Upper lobe of right lung (tissue), 1 donor: ENCODE data around the gene PPP6C. TPM values are rescaled to one million over a fixed set of nuclear protein-coding genes. Genes with fewer than 3 reads are reported as not detected.
A peak's percentile ranks its signal among the peaks of the same experiment; 100 is the strongest.
"Not testable (repeated sequence)": the region's sequence is repeated elsewhere in the genome, so short reads cannot be mapped to it uniquely, and the experiment has no call there.

Source experiments
- ATAC-seq: fragments of 200-7000 bp; cut with Tn5 transposase; one replicate; pipeline ENCODE4 v1.9.1; 2020; ENCODE audit warnings: mild to moderate bottlenecking, moderate library complexity
- DNase-seq: peaks from one replicate; pipeline ENCODE4 v3.0.0-alpha.2; 2020
- H3K27ac ChIP-seq: fragments of 200-600 bp; one replicate; pipeline ENCODE4 v1.8.0; 2022
- H3K27me3 ChIP-seq: fragments of 200-600 bp; one replicate; pipeline ENCODE4 v1.8.0; 2022; ENCODE audit warnings: mild to moderate bottlenecking
- H3K36me3 ChIP-seq: fragments of 200-600 bp; one replicate; pipeline ENCODE4 v1.8.0; 2022
- H3K4me1 ChIP-seq: fragments of 200-600 bp; one replicate; pipeline ENCODE4 v1.8.0; 2022
- H3K4me3 ChIP-seq: fragments of 200-600 bp; one replicate; pipeline ENCODE4 v1.8.0; 2022; ENCODE audit warnings: mild to moderate bottlenecking
- H3K9me3 ChIP-seq: fragments of 200-600 bp; one replicate; pipeline ENCODE4 v1.8.0; 2022
- intact Hi-C: fragments of 100-400 bp; cut with DNase I; formaldehyde crosslinking; loops from one replicate; pipeline ENCODE4 v1.11.0; 2022
- long read RNA-seq: library from polyadenylated mRNA; unstranded; transcript quantifications from one replicate; pipeline ENCODE4 v2.0.0, GENCODE V29; 2021
- total RNA-seq: library from RNA; stranded (reverse); fragmentation: NEBNext Ultra II Directional; extraction: Animal tissue kit (Norgen Biotek cat#: 25700); gene quantifications from one replicate; pipeline ENCODE4 v1.2.1, GENCODE V29; 2021
- TF ChIP-seq, protein P1 (sequence below): fragments of 200-600 bp; IDR thresholded peaks from one replicate; pipeline ENCODE4 v1.8.0; 2022; ENCODE audit warnings: antibody characterized with exemption
- donor health status: DM: no; HTN: yes; CAD: no; lungs with severe emphysema.

The PPP6C gene
- total RNA-seq = 42.2 TPM
- long read RNA-seq, full-length matches to known transcripts = 65 of 72 reads
- long read RNA-seq, partial matches to known transcripts = 2 of 72 reads
- long read RNA-seq, other reads (novel, unspliced or antisense) = 5 of 72 reads

DNA sequence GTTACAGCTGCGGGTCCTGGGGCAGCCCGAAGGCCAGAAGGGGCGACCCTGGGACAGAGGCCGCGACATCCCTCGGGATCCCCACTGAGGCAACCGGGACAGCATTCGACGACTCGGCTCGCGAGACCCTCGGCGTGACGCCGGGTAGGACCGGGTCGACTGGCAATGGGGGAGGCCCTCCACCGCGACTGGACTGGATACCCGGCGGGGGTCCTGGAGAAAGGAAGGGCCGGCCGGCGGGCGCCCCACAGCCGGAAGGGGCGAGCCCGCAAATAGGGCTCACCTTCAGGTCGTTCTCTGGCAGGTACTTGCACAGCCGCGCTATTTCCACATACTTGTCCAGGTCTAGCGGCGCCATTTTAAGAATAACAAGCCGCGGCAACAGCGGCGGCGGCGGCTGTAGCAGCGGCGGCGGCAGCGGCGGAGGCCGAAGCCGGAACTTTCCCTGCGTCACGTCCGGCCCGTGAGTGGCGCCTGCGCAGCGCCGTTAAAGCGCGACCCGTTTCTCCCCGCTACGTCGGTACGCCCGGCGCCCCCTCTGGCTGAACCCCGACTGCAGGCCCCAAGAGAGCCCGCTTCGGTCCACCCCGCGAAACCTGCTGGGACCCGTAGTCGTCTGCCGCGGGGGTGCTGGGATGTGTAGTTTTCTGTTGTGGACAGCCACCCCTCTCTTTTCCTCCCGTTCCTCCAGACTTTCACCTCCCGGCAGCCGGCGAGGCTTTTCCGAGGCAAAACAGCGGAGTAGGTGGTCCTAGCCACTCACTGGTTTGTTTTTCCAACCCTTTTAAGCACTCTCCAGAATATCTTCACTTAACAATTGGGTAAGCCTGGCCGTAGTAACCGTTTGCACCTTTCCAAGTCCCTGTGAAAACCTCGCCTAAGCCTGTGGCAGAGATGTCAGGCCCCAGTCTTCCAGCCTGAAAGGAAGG lies at the start of gene PPP6C:
TSS of gene PPP6C (minus strand) at position 443 of the 929 bp plus-strand sequence. CDS start at position 358, 85 bp downstream.
- H3K4me3 ChIP-seq = peak within 1 kb of the TSS; percentile 95
- peaks cover 35% of the 10 kb centered on the region for H3K4me1 ChIP-seq
- peak within 1 kb of the TSS; percentile 96 for H3K27ac ChIP-seq
- ATAC-seq (peak; percentile 100), DNase-seq (peak; percentile 99)
- H3K9me3 ChIP-seq = no peaks in the 10 kb centered on the region
- H3K27me3 ChIP-seq = no peaks in the 10 kb centered on the region
- no peaks in the 10 kb centered on the region for H3K36me3 ChIP-seq
- TF ChIP-seq, protein P1, sequence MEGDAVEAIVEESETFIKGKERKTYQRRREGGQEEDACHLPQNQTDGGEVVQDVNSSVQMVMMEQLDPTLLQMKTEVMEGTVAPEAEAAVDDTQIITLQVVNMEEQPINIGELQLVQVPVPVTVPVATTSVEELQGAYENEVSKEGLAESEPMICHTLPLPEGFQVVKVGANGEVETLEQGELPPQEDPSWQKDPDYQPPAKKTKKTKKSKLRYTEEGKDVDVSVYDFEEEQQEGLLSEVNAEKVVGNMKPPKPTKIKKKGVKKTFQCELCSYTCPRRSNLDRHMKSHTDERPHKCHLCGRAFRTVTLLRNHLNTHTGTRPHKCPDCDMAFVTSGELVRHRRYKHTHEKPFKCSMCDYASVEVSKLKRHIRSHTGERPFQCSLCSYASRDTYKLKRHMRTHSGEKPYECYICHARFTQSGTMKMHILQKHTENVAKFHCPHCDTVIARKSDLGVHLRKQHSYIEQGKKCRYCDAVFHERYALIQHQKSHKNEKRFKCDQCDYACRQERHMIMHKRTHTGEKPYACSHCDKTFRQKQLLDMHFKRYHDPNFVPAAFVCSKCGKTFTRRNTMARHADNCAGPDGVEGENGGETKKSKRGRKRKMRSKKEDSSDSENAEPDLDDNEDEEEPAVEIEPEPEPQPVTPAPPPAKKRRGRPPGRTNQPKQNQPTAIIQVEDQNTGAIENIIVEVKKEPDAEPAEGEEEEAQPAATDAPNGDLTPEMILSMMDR = peak; percentile 74
- intact Hi-C loops = no loop called here

- ATAC-seq (no peak), DNase-seq (no peak)
- peak overlapping the region; percentile 83 for H3K4me3 ChIP-seq
- no peak overlapping the region for H3K27ac ChIP-seq
- H3K4me1 ChIP-seq = peaks cover 52% of the 10 kb centered on the region
- no peaks in the 10 kb centered on the region for H3K27me3 ChIP-seq
- no peaks in the 10 kb centered on the region for H3K9me3 ChIP-seq
- H3K36me3 ChIP-seq = peaks cover 64% of the 10 kb centered on the region
- intact Hi-C loops = no loop called here
- TF ChIP-seq, protein P1 = no peak
Measured at GRCh38 chr9:125238915-125239446, 49.4 kb upstream of the PPP6C start.

DNA sequence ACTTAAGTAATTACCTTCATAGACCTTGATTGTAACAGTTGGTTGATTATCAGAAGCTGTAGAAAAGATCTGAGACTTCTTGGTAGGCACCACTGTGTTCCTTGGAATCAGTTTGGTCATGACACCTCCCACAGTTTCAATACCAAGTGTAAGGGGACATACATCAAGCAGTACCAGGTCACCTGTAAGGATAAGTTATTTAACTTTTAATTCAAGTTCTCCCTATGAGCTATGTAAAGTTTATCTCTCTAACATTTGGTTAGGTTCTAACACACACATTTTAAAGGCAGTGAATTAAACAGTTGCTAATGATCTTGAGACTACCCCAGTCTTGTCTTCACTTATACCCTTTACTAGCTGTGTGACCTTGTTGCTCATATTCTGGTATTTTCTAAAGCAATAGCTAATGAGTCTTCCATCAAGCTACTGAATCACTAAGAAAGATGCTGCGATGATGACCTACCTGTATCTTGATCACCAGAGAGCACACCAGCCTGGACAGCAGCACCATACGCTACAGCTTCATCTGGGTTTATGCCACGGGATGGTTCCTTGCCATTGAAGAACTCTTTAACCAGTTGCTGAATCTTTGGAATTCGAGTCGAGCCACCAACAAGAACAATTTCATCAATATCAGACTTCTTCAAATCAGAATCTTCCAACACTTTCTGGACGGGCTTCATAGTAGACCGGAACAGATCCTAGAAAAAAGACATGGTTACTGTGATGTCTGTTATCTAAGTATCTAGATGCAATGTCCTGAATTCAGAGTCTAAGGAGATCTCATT lies 48.7 kb upstream of the PPP6C start:
- no peak for ATAC-seq
- Histone ChIP-seq H3K4me1 (peaks cover 52% of the 10 kb centered on the region), H3K27ac (no peak overlapping the region), H3K27me3 (no peaks in the 10 kb centered on the region), H3K36me3 (peaks cover 64% of the 10 kb centered on the region), H3K9me3 (no peaks in the 10 kb centered on the region), H3K4me3 (peak overlapping the region; percentile 83)
- intact Hi-C loops = no loop called here
- TF ChIP-seq, protein P1 = no peak
- no peak for DNase-seq

- intact Hi-C loops, DNase-seq, H3K9me3 ChIP-seq, H3K27ac ChIP-seq, ATAC-seq, H3K27me3 ChIP-seq: not testable (repeated sequence)
- H3K4me1 ChIP-seq = peaks cover 52% of the 10 kb centered on the region
- H3K4me3 ChIP-seq = peak overlapping the region; percentile 83
- peaks cover 73% of the 10 kb centered on the region for H3K36me3 ChIP-seq
Measured at GRCh38 chr9:125236520-125237159, 47.0 kb upstream of the PPP6C start.

GRCh38 chr9:125235804-125236519 lies 46.4 kb upstream of the PPP6C start:
- H3K36me3 ChIP-seq = peaks cover 78% of the 10 kb centered on the region
- no peaks in the 10 kb centered on the region for H3K27me3 ChIP-seq
- no peak for DNase-seq
- peak overlapping the region; percentile 83 for H3K4me3 ChIP-seq
- ATAC-seq = no peak
- H3K9me3 ChIP-seq = no peaks in the 10 kb centered on the region
- intact Hi-C loops = no loop called here
- TF ChIP-seq, protein P1 = no peak
- peaks cover 52% of the 10 kb centered on the region for H3K4me1 ChIP-seq
- no peak overlapping the region for H3K27ac ChIP-seq

- H3K9me3 ChIP-seq, intact Hi-C loops, H3K27me3 ChIP-seq, H3K4me3 ChIP-seq, DNase-seq, H3K27ac ChIP-seq, ATAC-seq: not testable (repeated sequence)
- peaks cover 45% of the 10 kb centered on the region for H3K4me1 ChIP-seq
- peaks cover 73% of the 10 kb centered on the region for H3K36me3 ChIP-seq
Measured at GRCh38 chr9:125234099-125234498, 44.5 kb upstream of the PPP6C start.
